ENCODE data around the gene PKP2. TPM values are rescaled to one million over a fixed set of nuclear protein-coding genes. Genes with fewer than 3 reads are reported as not detected.

The PKP2 gene
- 7.3 and 9.8 TPM in 2 replicates for total RNA-seq

GRCh38 chr12:32896432-32897280, at the start of gene PKP2:
PKP2 (minus strand) TSS chr12:32896777; CDS start chr12:32896731, 46 bp downstream.

DNA sequence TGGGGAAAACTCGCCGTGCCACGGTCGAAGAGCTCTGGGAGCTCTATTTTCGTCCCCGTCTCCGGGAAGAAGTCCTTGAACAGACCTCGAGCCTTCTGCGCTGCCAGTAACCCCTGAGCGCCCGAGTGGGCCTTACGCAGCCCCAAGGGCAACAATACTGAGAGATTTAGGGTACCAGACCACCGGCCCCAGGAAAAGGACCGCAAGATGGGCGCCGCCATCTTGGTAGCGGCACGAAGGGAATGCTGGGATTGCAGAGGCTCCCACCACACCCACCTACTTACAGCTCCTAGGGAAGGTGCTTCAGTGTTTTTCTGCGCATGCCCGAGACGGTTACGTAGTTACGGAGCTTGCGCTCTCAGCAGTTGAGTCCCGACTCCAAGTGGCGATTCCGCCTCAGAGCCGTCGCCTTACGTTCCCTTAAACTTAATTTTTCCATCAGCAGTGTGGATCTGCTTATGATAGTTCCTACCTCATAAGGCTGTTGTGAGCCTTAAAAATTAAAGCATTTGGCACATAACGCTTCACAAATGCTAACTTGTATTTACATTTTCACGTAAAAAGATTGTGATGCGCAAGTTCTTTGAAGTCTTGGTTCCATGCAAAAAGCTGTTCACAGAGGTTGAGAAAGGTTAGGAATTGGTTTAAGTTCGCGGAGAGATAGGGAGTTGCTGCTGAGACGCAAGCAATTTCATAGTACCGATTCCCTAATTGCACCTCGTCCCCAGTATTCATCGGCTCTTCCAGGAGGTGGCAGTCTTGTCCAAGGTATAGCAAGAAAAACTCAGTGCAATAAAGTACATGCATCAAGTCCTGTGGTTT, 140.7 kb downstream of the PKP2 start, which contains the start of gene YARS2:
TSS of gene YARS2 (minus strand) at position 244 of the 822 bp plus-strand sequence. CDS start at position 221, 23 bp downstream.

Other genes starting within 250 kb of the PKP2 start
- gene DNM1L, start 217.5 kb downstream of the PKP2 start, total RNA-seq: 39.9 and 42.7 TPM in 2 replicates
- gene YARS2, start 140.9 kb downstream of the PKP2 start, total RNA-seq: 23.6 and 25.3 TPM in 2 replicates